IMR-90 (cell line): ENCODE results near the gene TPMT. TPM values are rescaled to one million over a fixed set of nuclear protein-coding genes. Genes with fewer than 3 reads are reported as not detected.

ENCODE experiments used
- ATAC-seq: fragments of 200-7000 bp; cut with Tn5 transposase; 2 replicates; pipeline ENCODE4 v1.9.1; 2020; ENCODE audit warnings: low read depth, mild to moderate bottlenecking, moderate library complexity
- BruUV-seq: library from RNA; stranded (reverse); fragments of 400-500 nt; replicated peaks from 2 replicates; lab custom pipeline; 2021; lab: Mats Ljungman, UMichigan
- CTCF ChIA-PET: fragments of 300-600 bp; formaldehyde crosslinking; extraction: SDS; loops from one replicate; lab custom pipeline; 2021; ENCODE audit warnings: antibody characterized with exemption; lab: Yijun Ruan, JAX
- POLR2A ChIA-PET: fragments of 300-600 bp; sonication (Branson Sonifier 250); formaldehyde crosslinking; loops from one replicate; lab custom pipeline; 2022; ENCODE audit warnings: antibody characterized with exemption; ENCODE audit not compliant: unreplicated experiment; lab: Charles Lee
- DNase-seq: peaks from one replicate; pipeline ENCODE4 v3.0.0; 2013
- H2AFZ ChIP-seq: replicated peaks from 2 replicates; pipeline ENCODE3; 2013; ENCODE audit warnings: low read length, mild to moderate bottlenecking; ENCODE audit not compliant: poor library complexity
- H2AK5ac ChIP-seq: 2 replicates; pipeline ENCODE4 v1.6.1; 2013; ENCODE audit warnings: low read depth, low read length, inconsistent platforms
- H2AK9ac ChIP-seq: replicated peaks from 2 replicates; pipeline ENCODE3; 2013; ENCODE audit warnings: mild to moderate bottlenecking, low read depth, low read length, moderate library complexity; ENCODE audit not compliant: poor library complexity
- H2BK120ac ChIP-seq: 2 replicates; pipeline ENCODE4 v1.6.1; 2013; ENCODE audit warnings: low read depth, low read length, inconsistent platforms
- H2BK15ac ChIP-seq: 3 replicates; pipeline ENCODE4 v1.6.1; 2013; ENCODE audit warnings: low read depth, low read length, inconsistent platforms
- H2BK20ac ChIP-seq: 2 replicates; pipeline ENCODE4 v1.6.1; 2013; ENCODE audit warnings: low read depth, mild to moderate bottlenecking, inconsistent platforms, low read length, moderate library complexity
- H2BK5ac ChIP-seq: 2 replicates; pipeline ENCODE4 v1.6.1; 2013; ENCODE audit warnings: mild to moderate bottlenecking, low read depth, low read length, inconsistent platforms; ENCODE audit not compliant: poor library complexity, severe bottlenecking
- H3K14ac ChIP-seq: replicated peaks from 2 replicates; pipeline ENCODE4 v1.6.1; 2013; ENCODE audit warnings: low read depth, low read length, inconsistent platforms
- H3K18ac ChIP-seq: 2 replicates; pipeline ENCODE4 v1.6.1; 2013; ENCODE audit warnings: low read depth, low read length, control low read depth
- H3K23ac ChIP-seq: 2 replicates; pipeline ENCODE4 v1.6.1; 2013; ENCODE audit warnings: low read depth, low read length, inconsistent platforms
- H3K27ac ChIP-seq: 2 replicates; pipeline ENCODE4 v1.5.1; 2013; ENCODE audit warnings: mild to moderate bottlenecking, control low read depth, low read length; ENCODE audit not compliant: insufficient read depth
- H3K27me3 ChIP-seq: 2 replicates; pipeline ENCODE4 v1.6.1; 2013; ENCODE audit warnings: low read length; ENCODE audit not compliant: control insufficient read depth, insufficient read depth
- H3K36me3 ChIP-seq: 2 replicates; pipeline ENCODE4 v1.6.1; 2013; ENCODE audit warnings: low read length, mixed read lengths; ENCODE audit not compliant: control insufficient read depth, insufficient read depth
- H3K4ac ChIP-seq: 2 replicates; pipeline ENCODE4 v1.6.1; 2013; ENCODE audit warnings: low read depth, low read length, inconsistent platforms
- H3K4me1 ChIP-seq: 2 replicates; pipeline ENCODE4 v1.6.1; 2013; ENCODE audit warnings: low read length, mixed read lengths; ENCODE audit not compliant: control insufficient read depth, insufficient read depth
- H3K4me2 ChIP-seq: 2 replicates; pipeline ENCODE4 v1.6.1; 2013; ENCODE audit warnings: low read depth, mild to moderate bottlenecking, control low read depth, low read length, moderate library complexity
- H3K4me3 ChIP-seq: 2 replicates; pipeline ENCODE4 v1.5.1; 2013; ENCODE audit warnings: low read depth, mild to moderate bottlenecking, control low read depth, low read length, moderate library complexity; ENCODE audit not compliant: insufficient read depth
- H3K56ac ChIP-seq: 2 replicates; pipeline ENCODE4 v1.6.1; 2013; ENCODE audit warnings: low read length, inconsistent platforms; ENCODE audit not compliant: insufficient read depth; ENCODE audit errors: extremely low read depth
- H3K79me1 ChIP-seq, 2 experiments: 2 replicates each; pipeline ENCODE4 v1.6.1; 2013; ENCODE audit warnings: low read length in 2 of 2, inconsistent platforms in 1 of 2, low read depth in 1 of 2
- H3K9ac ChIP-seq: 2 replicates; pipeline ENCODE4 v1.6.1; 2013; ENCODE audit warnings: low read depth, low read length, control low read depth
- H3K9me1 ChIP-seq: 2 replicates; pipeline ENCODE4 v1.6.1; 2013; ENCODE audit warnings: low read length, inconsistent platforms; ENCODE audit not compliant: insufficient read depth
- H3K9me3 ChIP-seq: 2 replicates; pipeline ENCODE4 v1.6.1; 2013; ENCODE audit warnings: low read length; ENCODE audit not compliant: control insufficient read depth, insufficient read depth
- H4K20me1 ChIP-seq: 2 replicates; pipeline ENCODE4 v1.6.1; 2013; ENCODE audit warnings: low read length, inconsistent platforms; ENCODE audit not compliant: insufficient read depth
- H4K5ac ChIP-seq: 2 replicates; pipeline ENCODE4 v1.6.1; 2013; ENCODE audit warnings: mild to moderate bottlenecking, low read depth, low read length, control low read depth
- H4K8ac ChIP-seq, 2 experiments: 2 replicates each; pipeline ENCODE4 v1.6.1; 2013; ENCODE audit warnings: low read depth in 2 of 2, low read length in 2 of 2, control low read depth in 1 of 2, inconsistent platforms in 1 of 2
- H4K91ac ChIP-seq: 2 replicates; pipeline ENCODE4 v1.6.1; 2013; ENCODE audit warnings: low read depth, low read length, inconsistent platforms; ENCODE audit not compliant: insufficient read depth
- BHLHE40 ChIP-seq: fragments of 150-350 bp; IDR thresholded peaks from 2 replicates; pipeline ENCODE4 v1.6.1; 2016; ENCODE audit warnings: mild to moderate bottlenecking, low read depth, low read length
- CEBPB ChIP-seq: IDR thresholded peaks from 2 replicates; pipeline ENCODE4 v1.6.1; 2012; ENCODE audit warnings: low read depth, low read length, improper control_type of control experiment
- CHD1 ChIP-seq: IDR thresholded peaks from 2 replicates; pipeline ENCODE4 v1.6.1; 2012; ENCODE audit warnings: low read depth, low read length, improper control_type of control experiment
- FOS ChIP-seq: fragments of 150-350 bp; IDR thresholded peaks from 2 replicates; pipeline ENCODE4 v1.6.1; 2016; ENCODE audit warnings: low read depth, low read length
- MAFK ChIP-seq: IDR thresholded peaks from 2 replicates; pipeline ENCODE4 v1.6.1; 2012; ENCODE audit warnings: low read depth, low read length, improper control_type of control experiment
- MAZ ChIP-seq: IDR thresholded peaks from 2 replicates; pipeline ENCODE4 v1.6.1; 2012; ENCODE audit warnings: low read depth, mild to moderate bottlenecking, low read length, improper control_type of control experiment, moderate library complexity, borderline replicate concordance
- MXI1 ChIP-seq: IDR thresholded peaks from 2 replicates; pipeline ENCODE4 v1.6.1; 2012; ENCODE audit warnings: low read depth, mild to moderate bottlenecking, low read length, moderate library complexity, borderline replicate concordance
- NFE2L2 ChIP-seq: fragments of 150-350 bp; IDR thresholded peaks from 2 replicates; pipeline ENCODE4 v1.6.1; 2016; ENCODE audit warnings: low read depth, mild to moderate bottlenecking, low read length
- POLR2A ChIP-seq: IDR thresholded peaks from 2 replicates; pipeline ENCODE4 v1.6.1; 2012; ENCODE audit warnings: mild to moderate bottlenecking, low read depth, low read length
- RAD21 ChIP-seq: IDR thresholded peaks from 2 replicates; pipeline ENCODE4 v1.6.1; 2012; ENCODE audit warnings: low read length, improper control_type of control experiment
- RCOR1 ChIP-seq: IDR thresholded peaks from 2 replicates; pipeline ENCODE4 v1.6.1; 2012; ENCODE audit warnings: mild to moderate bottlenecking, low read length, improper control_type of control experiment; ENCODE audit not compliant: insufficient replicate concordance
- RFX5 ChIP-seq: IDR thresholded peaks from 2 replicates; pipeline ENCODE4 v1.8.0; 2012; ENCODE audit warnings: low read depth, mild to moderate bottlenecking, low read length, moderate library complexity
- SMC3 ChIP-seq: fragments of 150-350 bp; IDR thresholded peaks from 2 replicates; pipeline ENCODE4 v1.6.1; 2016; ENCODE audit warnings: low read depth, mild to moderate bottlenecking, antibody characterized with exemption, low read length, moderate library complexity
- WGBS, 2 experiments: methylation state at CpG; one replicate each; pipeline versions ENCODE4 v1.1.5 to v1.1.7; 2013; ENCODE audit warnings: missing lambda C conversion rate in 2 of 2; ENCODE audit not compliant: insufficient read length in 1 of 2; ENCODE audit errors: extremely low coverage in 2 of 2; 5-methylcytosine and 5-hydroxymethylcytosine counted together
- dilution Hi-C: fragments of 300-500 bp; cut with HindIII; formaldehyde crosslinking; loops from one replicate; pipeline ENCODE4 v1.14.3; 2018; ENCODE audit warnings: low sequenced_read_pairs; ENCODE audit not compliant: unreplicated experiment
- in situ Hi-C: fragments of 300-500 bp; cut with MboI; formaldehyde crosslinking; loops from 3 replicates; pipeline ENCODE4 v1.14.3; 2019; ENCODE audit warnings: low sequenced_read_pairs, inconsistent platforms, mixed read lengths
- intact Hi-C: fragments of 100-400 bp; cut with micrococcal nuclease; formaldehyde crosslinking; loops from 2 replicates; pipeline ENCODE4 v1.10.0; 2022
- polyA plus RNA-seq, 3 experiments: library from polyadenylated mRNA; depleted of rRNA; stranded (reverse); fragments of >200 nt; gene quantifications; 2 replicates each; pipeline ENCODE4 v1.2.3, GENCODE V29; 2012; ENCODE audit warnings: low replicate concordance in 1 of 3
- total RNA-seq: library from RNA; depleted of rRNA; stranded (reverse); fragments of >200 nt; gene quantifications from 2 replicates; pipeline ENCODE4 v1.2.3, GENCODE V29; 2012
- TF ChIP-seq, protein P1 (sequence below): fragments of 150-350 bp; IDR thresholded peaks from 2 replicates; pipeline ENCODE4 v1.6.1; 2016; ENCODE audit warnings: low read depth, mild to moderate bottlenecking, low read length, moderate library complexity, borderline replicate concordance
- TF ChIP-seq, protein P2 (sequence below): conservative IDR thresholded peaks from 2 replicates; pipeline ENCODE4 v1.5.1; 2012; ENCODE audit warnings: mild to moderate bottlenecking, low read depth, low read length, improper control_type of control experiment
- TF ChIP-seq, protein P3 (sequence below): fragments of 150-350 bp; IDR thresholded peaks from 2 replicates; pipeline ENCODE4 v1.6.1; 2017; ENCODE audit warnings: mild to moderate bottlenecking, antibody characterized with exemption, low read length, low read depth

TPMT gene
- total and polyA plus RNA-seq, 2 of the 4 experiments (the other 2 are of a cell fraction), result 10.8 to 14.1 TPM

DNA sequence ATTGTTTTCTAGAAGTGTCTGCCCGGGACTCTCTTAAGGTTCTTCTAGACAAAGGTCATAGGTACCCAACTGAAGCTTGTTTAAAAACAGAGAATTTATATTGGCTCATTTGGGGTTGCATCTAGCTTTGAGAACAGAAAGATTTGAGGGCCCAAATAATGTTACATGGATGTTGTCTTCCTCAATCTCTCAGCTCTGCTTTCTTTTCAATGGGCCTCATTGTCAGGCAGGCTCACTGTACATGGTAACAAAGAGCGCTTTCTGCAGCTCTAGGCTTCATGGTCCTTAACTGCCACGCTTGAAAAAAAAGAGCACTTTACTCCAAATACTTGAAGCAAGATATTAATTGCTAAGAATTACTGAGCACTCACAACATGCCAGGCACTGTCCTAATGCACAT, 54.6 kb downstream of the TPMT start:
- Histone ChIP-seq H3K23ac (no peak overlapping the region), H3K27me3 (no peaks in the 10 kb centered on the region), H2BK15ac (no peak overlapping the region), H3K9me1 (peaks cover 7% of the 10 kb centered on the region; the same call in 1 of the 2 replicates), H3K4me3 (no peak overlapping the region), H4K20me1 (no peaks in the 10 kb centered on the region), H3K79me1 (no peaks in the 10 kb centered on the region), H3K36me3 (no peaks in the 10 kb centered on the region), H3K4me1 (peaks cover 3% of the 10 kb centered on the region), H3K27ac (no peak overlapping the region), H4K91ac (no peak overlapping the region), H2AFZ (no peak overlapping the region), H2BK5ac (no peak overlapping the region), H3K9me3 (no peaks in the 10 kb centered on the region), H4K5ac (no peak overlapping the region), H2AK9ac (no peak overlapping the region), H4K8ac (no peak overlapping the region), H3K14ac (no peak overlapping the region), H2BK20ac (no peak overlapping the region), H2BK120ac (no peak overlapping the region), H3K18ac (no peak overlapping the region), H2AK5ac (no peak overlapping the region), H3K4ac (no peak overlapping the region), H3K56ac (no peak overlapping the region), H3K4me2 (no peak overlapping the region), H3K9ac (no peak overlapping the region)
- ChIA-PET POLR2A (interaction anchor here (0.6 kb wide), 1 partner anchor 54 kb away, joined by 4 read pairs; the partner anchor contains the start of gene TPMT), CTCF (no interaction called here)
- intact Hi-C loops, result no loop called here
- no peak for TF ChIP-seq POLR2A
- TF ChIP-seq NFE2L2, result no peak
- TF ChIP-seq, protein P1, sequence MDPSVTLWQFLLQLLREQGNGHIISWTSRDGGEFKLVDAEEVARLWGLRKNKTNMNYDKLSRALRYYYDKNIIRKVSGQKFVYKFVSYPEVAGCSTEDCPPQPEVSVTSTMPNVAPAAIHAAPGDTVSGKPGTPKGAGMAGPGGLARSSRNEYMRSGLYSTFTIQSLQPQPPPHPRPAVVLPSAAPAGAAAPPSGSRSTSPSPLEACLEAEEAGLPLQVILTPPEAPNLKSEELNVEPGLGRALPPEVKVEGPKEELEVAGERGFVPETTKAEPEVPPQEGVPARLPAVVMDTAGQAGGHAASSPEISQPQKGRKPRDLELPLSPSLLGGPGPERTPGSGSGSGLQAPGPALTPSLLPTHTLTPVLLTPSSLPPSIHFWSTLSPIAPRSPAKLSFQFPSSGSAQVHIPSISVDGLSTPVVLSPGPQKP, result no peak
- no peak for TF ChIP-seq BHLHE40
- no peak for TF ChIP-seq RCOR1
- no peak for TF ChIP-seq MXI1
- TF ChIP-seq RFX5, result no peak
- no peak for TF ChIP-seq RAD21
- no peak for TF ChIP-seq CHD1
- TF ChIP-seq SMC3, result no peak
- no peak for TF ChIP-seq MAZ
- no peak for TF ChIP-seq MAFK
- TF ChIP-seq, protein P2, sequence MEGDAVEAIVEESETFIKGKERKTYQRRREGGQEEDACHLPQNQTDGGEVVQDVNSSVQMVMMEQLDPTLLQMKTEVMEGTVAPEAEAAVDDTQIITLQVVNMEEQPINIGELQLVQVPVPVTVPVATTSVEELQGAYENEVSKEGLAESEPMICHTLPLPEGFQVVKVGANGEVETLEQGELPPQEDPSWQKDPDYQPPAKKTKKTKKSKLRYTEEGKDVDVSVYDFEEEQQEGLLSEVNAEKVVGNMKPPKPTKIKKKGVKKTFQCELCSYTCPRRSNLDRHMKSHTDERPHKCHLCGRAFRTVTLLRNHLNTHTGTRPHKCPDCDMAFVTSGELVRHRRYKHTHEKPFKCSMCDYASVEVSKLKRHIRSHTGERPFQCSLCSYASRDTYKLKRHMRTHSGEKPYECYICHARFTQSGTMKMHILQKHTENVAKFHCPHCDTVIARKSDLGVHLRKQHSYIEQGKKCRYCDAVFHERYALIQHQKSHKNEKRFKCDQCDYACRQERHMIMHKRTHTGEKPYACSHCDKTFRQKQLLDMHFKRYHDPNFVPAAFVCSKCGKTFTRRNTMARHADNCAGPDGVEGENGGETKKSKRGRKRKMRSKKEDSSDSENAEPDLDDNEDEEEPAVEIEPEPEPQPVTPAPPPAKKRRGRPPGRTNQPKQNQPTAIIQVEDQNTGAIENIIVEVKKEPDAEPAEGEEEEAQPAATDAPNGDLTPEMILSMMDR, result no peak
- no peak for TF ChIP-seq CEBPB
- TF ChIP-seq FOS, result no peak
- TF ChIP-seq, protein P3, sequence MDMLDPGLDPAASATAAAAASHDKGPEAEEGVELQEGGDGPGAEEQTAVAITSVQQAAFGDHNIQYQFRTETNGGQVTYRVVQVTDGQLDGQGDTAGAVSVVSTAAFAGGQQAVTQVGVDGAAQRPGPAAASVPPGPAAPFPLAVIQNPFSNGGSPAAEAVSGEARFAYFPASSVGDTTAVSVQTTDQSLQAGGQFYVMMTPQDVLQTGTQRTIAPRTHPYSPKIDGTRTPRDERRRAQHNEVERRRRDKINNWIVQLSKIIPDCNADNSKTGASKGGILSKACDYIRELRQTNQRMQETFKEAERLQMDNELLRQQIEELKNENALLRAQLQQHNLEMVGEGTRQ, result no peak
- ATAC-seq (no peak), DNase-seq (no peak)
- BruUV-seq, result no TSS peak
- in situ Hi-C loops, result no loop called here
- 100% methylated on average over 2 of the region's 3 CpGs; no CpG with 5 or more reads in 1 of the 2 experiments for WGBS, 2 experiments
- dilution Hi-C loops, result no loop called here
